Trophoblast cell (in vitro differentiated cells and primary cell): ENCODE measurements around the gene NMNAT2.
A peak's percentile ranks its signal among the peaks of the same experiment; 100 is the strongest.

Source experiments
- DNase-seq, 2 donors: peaks; one replicate each; pipeline ENCODE4 v3.0.0-alpha.2; 2016
- H2AFZ ChIP-seq: 2 replicates; pipeline ENCODE4 v1.6.1; 2013; ENCODE audit warnings: low read length, moderate library complexity, mild to moderate bottlenecking; ENCODE audit not compliant: insufficient read depth, poor library complexity
- H2AK5ac ChIP-seq: 2 replicates; pipeline ENCODE4 v1.6.1; 2013; ENCODE audit warnings: mild to moderate bottlenecking, low read length
- H2BK120ac ChIP-seq: 2 replicates; pipeline ENCODE4 v1.6.1; 2013; ENCODE audit warnings: low read length, mild to moderate bottlenecking, moderate library complexity; ENCODE audit not compliant: insufficient read depth, poor library complexity
- H2BK12ac ChIP-seq: 2 replicates; pipeline ENCODE4 v1.6.1; 2013; ENCODE audit warnings: mild to moderate bottlenecking, low read length, moderate library complexity
- H2BK5ac ChIP-seq: 2 replicates; pipeline ENCODE4 v1.6.1; 2013; ENCODE audit warnings: low read length, low read depth, moderate library complexity, mild to moderate bottlenecking; ENCODE audit not compliant: poor library complexity
- H3K14ac ChIP-seq: 2 replicates; pipeline ENCODE4 v1.6.1; 2013; ENCODE audit warnings: mild to moderate bottlenecking, low read length
- H3K18ac ChIP-seq: 2 replicates; pipeline ENCODE4 v1.6.1; 2013; ENCODE audit warnings: mild to moderate bottlenecking, low read length
- H3K23ac ChIP-seq: 2 replicates; pipeline ENCODE4 v1.6.1; 2013; ENCODE audit warnings: low read length
- H3K27ac ChIP-seq: 2 replicates; pipeline ENCODE4 v1.5.1; 2013; ENCODE audit warnings: low read depth, mild to moderate bottlenecking, inconsistent platforms, low read length, moderate library complexity
- H3K27me3 ChIP-seq: 2 replicates; pipeline ENCODE4 v1.6.1; 2013; ENCODE audit warnings: inconsistent platforms, mild to moderate bottlenecking, low read length, moderate library complexity; ENCODE audit not compliant: insufficient read depth
- H3K36me3 ChIP-seq, 2 experiments: 1 replicate in 1 of 2; 2 replicates in 1 of 2; pipeline ENCODE4 v1.6.1; 2013; ENCODE audit warnings: low read length in 2 of 2, mild to moderate bottlenecking in 2 of 2, moderate library complexity in 1 of 2; ENCODE audit not compliant: insufficient read depth in 2 of 2, control insufficient read depth in 1 of 2
- H3K4ac ChIP-seq: 2 replicates; pipeline ENCODE4 v1.6.1; 2013; ENCODE audit warnings: low read depth, mild to moderate bottlenecking, low read length, moderate library complexity
- H3K4me1 ChIP-seq, 2 experiments: 1 replicate in 1 of 2; 2 replicates in 1 of 2; pipeline ENCODE4 v1.6.1; 2013; ENCODE audit warnings: low read length in 2 of 2, mild to moderate bottlenecking in 2 of 2, moderate library complexity in 1 of 2; ENCODE audit not compliant: insufficient read depth in 2 of 2, control insufficient read depth in 1 of 2
- H3K4me2 ChIP-seq: 2 replicates; pipeline ENCODE4 v1.6.1; 2013; ENCODE audit warnings: inconsistent platforms, mild to moderate bottlenecking, low read length, moderate library complexity
- H3K4me3 ChIP-seq: 2 replicates; pipeline ENCODE4 v1.5.1; 2013; ENCODE audit warnings: mild to moderate bottlenecking, low read depth, low read length, inconsistent platforms
- H3K79me1 ChIP-seq: one replicate; pipeline ENCODE4 v1.6.1; 2013; ENCODE audit warnings: low read length
- H3K79me2 ChIP-seq: 2 replicates; pipeline ENCODE4 v1.6.1; 2013; ENCODE audit warnings: low read length, mild to moderate bottlenecking; ENCODE audit not compliant: control insufficient read depth, insufficient read depth, poor library complexity
- H3K9ac ChIP-seq: 2 replicates; pipeline ENCODE4 v1.6.1; 2013; ENCODE audit warnings: mild to moderate bottlenecking, low read length
- H3K9me3 ChIP-seq: 2 replicates; pipeline ENCODE4 v1.6.1; 2013; ENCODE audit warnings: low read depth, mild to moderate bottlenecking, control low read depth, inconsistent platforms, low read length; ENCODE audit not compliant: insufficient read depth
- H4K12ac ChIP-seq: 2 replicates; pipeline ENCODE4 v1.6.1; 2013; ENCODE audit warnings: low read depth, mild to moderate bottlenecking, low read length, moderate library complexity
- H4K8ac ChIP-seq: 2 replicates; pipeline ENCODE4 v1.6.1; 2013; ENCODE audit warnings: low read depth, mild to moderate bottlenecking, low read length, moderate library complexity
- H4K91ac ChIP-seq: one replicate; pipeline ENCODE4 v1.6.1; 2013; ENCODE audit warnings: low read depth, mild to moderate bottlenecking, low read length, moderate library complexity
- WGBS: extraction: QIAGEN DNeasy Blood & Tissue Kit; methylation state at CpG from one replicate; pipeline ENCODE4 v1.1.7; 2013; ENCODE audit warnings: missing lambda C conversion rate; ENCODE audit not compliant: insufficient read length, insufficient coverage; ENCODE audit errors: extremely low coverage; 5-methylcytosine and 5-hydroxymethylcytosine counted together

The NMNAT2 gene

DNA sequence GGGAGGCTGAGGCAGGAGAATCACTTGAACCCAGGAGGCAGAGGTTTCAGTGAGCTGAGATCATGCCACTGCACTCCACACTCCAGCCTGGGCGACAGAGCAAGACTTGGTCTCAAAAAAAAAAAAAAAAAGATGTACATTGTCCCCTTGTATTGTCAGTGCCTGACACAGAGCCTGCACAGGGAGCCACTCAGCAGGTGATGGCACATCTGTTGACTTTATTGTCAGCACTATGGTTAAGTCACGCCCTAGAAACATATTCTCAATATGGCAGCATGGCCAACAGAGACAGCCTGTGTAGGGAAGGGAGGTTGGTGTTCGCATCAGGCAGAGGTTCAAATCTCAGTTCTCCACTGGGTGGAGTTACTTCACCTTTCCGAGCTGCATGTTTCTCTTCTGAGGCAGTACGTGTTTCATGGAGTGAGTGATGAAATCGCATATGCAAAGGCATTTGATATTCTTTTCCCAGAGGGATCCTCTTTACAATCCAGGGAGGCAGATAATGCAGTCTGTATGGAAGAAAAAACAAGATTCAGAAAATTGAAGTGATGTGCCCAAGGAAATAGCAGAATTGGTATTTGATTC is 211.6 kb downstream of the NMNAT2 start:
- Histone ChIP-seq H3K4me2 (no peak overlapping the region), H3K9ac (no peak overlapping the region), H3K14ac (no peak overlapping the region), H4K91ac (no peak overlapping the region), H4K12ac (no peak overlapping the region), H3K27me3 (no peaks in the 10 kb centered on the region), H3K4ac (no peak overlapping the region), H2BK12ac (no peak overlapping the region), H3K4me1 (no peaks in the 10 kb centered on the region), H2AFZ (no peak overlapping the region), H3K79me2 (no peaks in the 10 kb centered on the region), H3K18ac (no peak overlapping the region), H3K9me3 (no peaks in the 10 kb centered on the region), H2BK120ac (no peak overlapping the region), H4K8ac (no peak overlapping the region), H3K23ac (no peak overlapping the region), H3K27ac (no peak overlapping the region), H3K4me3 (no peak overlapping the region), H3K79me1 (no peaks in the 10 kb centered on the region), H2AK5ac (no peak overlapping the region), H2BK5ac (no peak overlapping the region), H3K36me3 (no peaks in the 10 kb centered on the region)
- peak; percentile 34 to 78 for DNase-seq
- WGBS = no CpG with 5 or more reads among the region's 6 CpGs

DNA sequence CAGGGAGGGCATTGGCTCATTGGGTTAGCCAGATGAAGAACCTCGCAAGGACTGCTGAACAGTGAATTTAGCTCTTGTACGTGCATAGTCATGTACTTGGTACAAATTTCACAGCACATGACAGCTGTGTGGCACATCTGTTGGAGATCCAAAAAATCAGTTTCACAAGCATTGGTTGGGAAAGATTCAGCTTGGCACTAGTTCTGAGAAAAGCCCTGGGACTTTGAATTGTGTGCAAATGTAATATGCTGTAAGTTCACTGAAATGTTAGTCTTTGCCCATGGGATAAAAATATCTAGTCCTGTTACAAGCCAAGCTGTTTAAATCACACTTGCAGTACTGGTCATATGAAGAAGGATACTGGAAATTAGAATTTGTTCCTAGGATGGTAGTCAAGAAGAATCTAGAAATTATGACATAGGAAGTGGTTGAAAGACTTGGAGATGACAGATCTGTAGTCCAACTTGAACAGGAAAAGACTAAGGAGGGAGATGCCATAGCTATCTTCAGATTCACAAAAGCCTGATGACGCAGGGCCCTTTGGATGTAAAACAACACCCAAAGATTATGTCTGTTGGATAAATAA is 212.9 kb downstream of the NMNAT2 start:
- Histone ChIP-seq H3K79me1 (no peaks in the 10 kb centered on the region), H3K36me3 (no peaks in the 10 kb centered on the region), H3K4me2 (no peak overlapping the region), H4K91ac (no peak overlapping the region), H2AFZ (no peak overlapping the region), H4K12ac (no peak overlapping the region), H3K27me3 (no peaks in the 10 kb centered on the region), H3K4me3 (no peak overlapping the region), H3K9me3 (no peaks in the 10 kb centered on the region), H2BK12ac (no peak overlapping the region), H2BK5ac (no peak overlapping the region), H3K4ac (no peak overlapping the region), H2AK5ac (no peak overlapping the region), H3K4me1 (no peaks in the 10 kb centered on the region), H3K18ac (no peak overlapping the region), H4K8ac (no peak overlapping the region), H3K9ac (no peak overlapping the region), H3K23ac (no peak overlapping the region), H2BK120ac (no peak overlapping the region), H3K27ac (no peak overlapping the region), H3K79me2 (no peaks in the 10 kb centered on the region), H3K14ac (no peak overlapping the region)
- DNase-seq = no peak
- WGBS = no CpG with 5 or more reads among the region's 3 CpGs

DNA sequence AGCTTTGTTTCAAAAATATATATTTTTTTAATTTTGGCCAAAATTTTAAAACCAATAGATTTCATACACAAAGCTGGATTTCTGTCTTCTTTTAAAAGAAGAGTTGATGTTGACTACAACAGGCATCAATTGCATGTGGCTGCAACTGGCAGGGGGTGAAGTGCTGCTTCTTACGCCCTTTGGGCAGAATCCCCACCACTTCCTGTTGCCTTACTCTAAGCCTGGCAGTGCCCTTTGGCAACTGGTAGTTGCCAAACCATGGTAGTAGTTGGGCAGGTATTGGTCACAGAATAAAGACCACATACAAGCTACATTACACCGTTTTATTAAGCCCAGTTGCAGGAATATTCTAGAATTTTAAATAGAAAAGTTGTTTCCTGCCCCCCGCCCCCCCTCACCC is 215.1 kb downstream of the NMNAT2 start:
- Histone ChIP-seq H3K9ac (no peak overlapping the region), H3K18ac (no peak overlapping the region), H3K9me3 (no peaks in the 10 kb centered on the region), H3K27me3 (no peaks in the 10 kb centered on the region), H3K14ac (no peak overlapping the region), H3K4me1 (peaks cover 0 to 2% of the 10 kb centered on the region in 2 experiments), H3K4me2 (no peak overlapping the region), H3K79me2 (no peaks in the 10 kb centered on the region), H2BK12ac (no peak overlapping the region), H3K79me1 (no peaks in the 10 kb centered on the region), H4K12ac (no peak overlapping the region), H2AK5ac (no peak overlapping the region), H2BK120ac (no peak overlapping the region), H4K8ac (no peak overlapping the region), H3K4ac (no peak overlapping the region), H3K23ac (no peak overlapping the region), H3K36me3 (no peaks in the 10 kb centered on the region), H2AFZ (no peak overlapping the region), H3K27ac (no peak overlapping the region), H2BK5ac (no peak overlapping the region), H4K91ac (no peak overlapping the region), H3K4me3 (no peak overlapping the region)
- DNase-seq = no peak
- WGBS = no CpG with 5 or more reads among the region's 3 CpGs

DNA sequence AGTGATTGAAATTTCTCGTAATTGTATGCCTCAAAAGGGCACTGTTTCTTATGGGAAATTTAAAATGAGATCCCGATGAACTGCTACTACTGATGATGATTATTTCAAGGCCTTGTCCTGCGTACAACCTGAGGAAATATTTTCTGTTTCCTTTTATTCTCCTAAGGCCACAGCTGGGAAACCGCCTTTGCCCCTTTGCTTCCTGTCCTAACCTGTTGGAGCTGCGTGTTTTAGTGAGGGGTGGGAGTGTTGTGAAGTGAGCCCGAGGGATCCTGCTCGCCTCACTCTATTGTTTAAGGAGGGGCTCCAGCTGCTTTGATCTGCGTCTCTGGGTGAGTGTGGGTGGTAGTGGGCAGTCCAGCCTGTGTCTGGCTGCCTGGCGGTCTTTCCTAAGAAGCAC is 217.7 kb downstream of the NMNAT2 start:
- no CpG with 5 or more reads among the region's 9 CpGs for WGBS

More for the DNA sequence above, 217.7 kb downstream of the NMNAT2 start:
- H2AFZ ChIP-seq = no peak overlapping the region
- H2BK120ac ChIP-seq = no peak overlapping the region
- H3K4me2 ChIP-seq = no peak overlapping the region
- H3K18ac ChIP-seq = no peak overlapping the region
- no peak overlapping the region for H3K23ac ChIP-seq
- H3K27ac ChIP-seq = no peak overlapping the region
- no peak overlapping the region for H3K4me3 ChIP-seq
- no peaks in the 10 kb centered on the region for H3K27me3 ChIP-seq
- H3K79me2 ChIP-seq = no peaks in the 10 kb centered on the region
- no peaks in the 10 kb centered on the region for H3K9me3 ChIP-seq
- no peak overlapping the region for H2BK5ac ChIP-seq
- no peak overlapping the region for H4K12ac ChIP-seq
- H3K36me3 ChIP-seq = no peaks in the 10 kb centered on the region
- H2AK5ac ChIP-seq = no peak overlapping the region
- H3K4me1 ChIP-seq = peaks cover 0 to 2% of the 10 kb centered on the region in 2 experiments
- H2BK12ac ChIP-seq = no peak overlapping the region
- no peaks in the 10 kb centered on the region for H3K79me1 ChIP-seq
- H3K4ac ChIP-seq = no peak overlapping the region
- no peak overlapping the region for H4K91ac ChIP-seq
- H3K9ac ChIP-seq = no peak overlapping the region
- H4K8ac ChIP-seq = no peak overlapping the region
- no peak overlapping the region for H3K14ac ChIP-seq
- no peak for DNase-seq
